Endothelial cell of umbilical vein (primary cell): Measurements from ENCODE around the gene GSN. TPM values are rescaled to one million over a fixed set of nuclear protein-coding genes. Genes with fewer than 3 reads are reported as not detected.

Source experiments
- BruUV-seq: library from RNA; stranded (reverse); fragments of 400-500 nt; replicated peaks from 2 replicates; lab custom pipeline; 2021; lab: Mats Ljungman, UMichigan
- CTCF ChIA-PET: fragments of 300-600, 350-600 bp; sonication (Branson Sonifier 250); formaldehyde crosslinking; loops from one replicate; lab custom pipeline; 2021; ENCODE audit warnings: antibody characterized with exemption, inconsistent platforms; lab: Charles Lee
- POLR2A ChIA-PET: fragments of 300-600, 350-600 bp; sonication (Branson Sonifier 250); formaldehyde crosslinking; loops from one replicate; lab custom pipeline; 2021; ENCODE audit warnings: antibody characterized with exemption, inconsistent platforms; lab: Charles Lee
- DNase-seq: peaks from one replicate; pipeline ENCODE4 v3.0.0-alpha.2; 2011; ENCODE audit warnings: low read depth, low spot score
- FAIRE-seq: peaks from 2 replicates; lab custom pipeline; 2011; peaks lifted over from hg19 to GRCh38; lab: Jason Lieb, UNC
- H2AFZ ChIP-seq: 2 replicates; pipeline ENCODE4 v1.6.0; 2012; ENCODE audit warnings: low read depth, low read length, control low read depth, inconsistent platforms
- H3K27ac ChIP-seq: 2 replicates; pipeline ENCODE4 v1.5.1; 2011; ENCODE audit warnings: low read depth, mild to moderate bottlenecking, control low read depth, low read length, moderate library complexity; ENCODE audit not compliant: insufficient read depth
- H3K27me3 ChIP-seq, 2 experiments: 2 replicates each; pipeline versions ENCODE4 v1.6.0 to v1.6.1; 2011; ENCODE audit warnings: low read length in 2 of 2, mixed read lengths in 1 of 2; ENCODE audit not compliant: control insufficient read depth in 2 of 2, insufficient read depth in 2 of 2
- H3K36me3 ChIP-seq, 2 experiments: 2 replicates in 1 of 2; 3 replicates in 1 of 2; pipeline ENCODE4 v1.5.1; 2011; ENCODE audit warnings: low read length in 2 of 2, mild to moderate bottlenecking in 1 of 2, moderate library complexity in 1 of 2; ENCODE audit not compliant: control insufficient read depth in 2 of 2, insufficient read depth in 2 of 2; ENCODE audit errors: extremely low read depth in 1 of 2
- H3K4me1 ChIP-seq: 3 replicates; pipeline ENCODE4 v1.5.1; 2011; ENCODE audit warnings: mild to moderate bottlenecking, low read length; ENCODE audit not compliant: control insufficient read depth, insufficient read depth; ENCODE audit errors: extremely low read depth
- H3K4me2 ChIP-seq: 2 replicates; pipeline ENCODE4 v1.6.1; 2011; ENCODE audit warnings: low read length, control low read depth, mixed read lengths; ENCODE audit not compliant: insufficient read depth
- H3K4me3 ChIP-seq, 3 experiments: fragments of 200-600 bp in 1 of 3; sonication (generic), shearing (Covaris generic) in 1 of 3; replicated peaks in 1 of 3; 2 replicates each; pipeline ENCODE4 v1.5.1; 2011 to 2016; ENCODE audit warnings: control low read depth in 3 of 3, low read length in 3 of 3, mild to moderate bottlenecking in 2 of 3, inconsistent platforms in 1 of 3, low read depth in 1 of 3, moderate library complexity in 1 of 3; ENCODE audit not compliant: insufficient read depth in 1 of 3
- H3K79me2 ChIP-seq: 2 replicates; pipeline ENCODE4 v1.6.0; 2012; ENCODE audit warnings: low read length, inconsistent platforms; ENCODE audit not compliant: control insufficient read depth, insufficient read depth
- H3K9ac ChIP-seq: replicated peaks from 2 replicates; pipeline ENCODE3; 2011; ENCODE audit warnings: low read length, control low read depth; ENCODE audit not compliant: insufficient read depth; ENCODE audit errors: extremely low read depth
- H3K9me1 ChIP-seq: replicated peaks from 3 replicates; pipeline ENCODE4 v1.6.0; 2011; ENCODE audit warnings: mild to moderate bottlenecking, low read length; ENCODE audit not compliant: control insufficient read depth, insufficient read depth; ENCODE audit errors: extremely low read depth
- H3K9me3 ChIP-seq: replicated peaks from 2 replicates; pipeline ENCODE4 v1.5.1; 2012; ENCODE audit warnings: low read length, inconsistent platforms; ENCODE audit not compliant: control insufficient read depth, insufficient read depth
- H4K20me1 ChIP-seq: replicated peaks from 2 replicates; pipeline ENCODE3; 2011; ENCODE audit warnings: mild to moderate bottlenecking, low read length; ENCODE audit not compliant: control insufficient read depth, insufficient read depth; ENCODE audit errors: extremely low read depth
- EZH2 ChIP-seq: IDR thresholded peaks from 2 replicates; pipeline ENCODE4 v1.6.1; 2012; ENCODE audit warnings: borderline replicate concordance, low read depth, mild to moderate bottlenecking, moderate library complexity, low read length, inconsistent platforms; ENCODE audit not compliant: severe bottlenecking
- FOS ChIP-seq: IDR thresholded peaks from 2 replicates; pipeline ENCODE4 v1.6.1; 2011; ENCODE audit warnings: mild to moderate bottlenecking, low read length, moderate library complexity, borderline replicate concordance; ENCODE audit not compliant: insufficient read depth
- GATA2 ChIP-seq: IDR thresholded peaks from 2 replicates; pipeline ENCODE4 v1.7.0; 2011; ENCODE audit warnings: low read depth, mild to moderate bottlenecking, moderate library complexity, mixed read lengths, low read length; ENCODE audit not compliant: insufficient read length, insufficient read depth
- JUN ChIP-seq: IDR thresholded peaks from 2 replicates; pipeline ENCODE4 v1.6.1; 2011; ENCODE audit warnings: borderline replicate concordance, low read depth; ENCODE audit not compliant: insufficient read length, insufficient read depth
- MYC ChIP-seq: IDR thresholded peaks from one replicate; pipeline ENCODE4 v1.6.1; 2011; ENCODE audit warnings: mild to moderate bottlenecking, low read depth, low read length
- POLR2A ChIP-seq: IDR thresholded peaks from 2 replicates; pipeline ENCODE4 v1.6.1; 2012; ENCODE audit warnings: low read depth, mild to moderate bottlenecking, control low read depth, low read length
- POLR2AphosphoS5 ChIP-seq: IDR thresholded peaks from 2 replicates; pipeline ENCODE4 v1.6.1; 2012; ENCODE audit warnings: low read depth, mild to moderate bottlenecking, control low read depth, low read length, moderate library complexity; ENCODE audit not compliant: insufficient read depth
- dilution Hi-C: fragments of 300-500 bp; cut with MboI; formaldehyde crosslinking; loops from one replicate; pipeline ENCODE4 v1.15.0; 2019; ENCODE audit warnings: low sequenced_read_pairs; ENCODE audit not compliant: extremely low pct_ligation_motif_present
- intact Hi-C: fragments of 100-400 bp; cut with micrococcal nuclease; formaldehyde crosslinking; loops from one replicate; pipeline ENCODE4 v1.10.0; 2022
- polyA plus RNA-seq, 4 experiments: library from polyadenylated mRNA; depleted of rRNA in 3 of 4; stranded (reverse) in 3 of 4; unstranded in 1 of 4; fragments of >200 nt; gene quantifications; 2 replicates each; pipeline versions ENCODE4 v1.2.1 to v1.2.3, GENCODE V29; 2011 to 2012; ENCODE audit warnings: missing spikeins in 1 of 4
- total RNA-seq: library from RNA; stranded (reverse); gene quantifications from 2 replicates; pipeline ENCODE4 v1.2.3, GENCODE V29; 2021
- TF ChIP-seq, protein P1 (sequence below), 2 donors: IDR thresholded peaks; 1 replicate in 1 of 2; 2 replicates in 1 of 2; pipeline ENCODE4 v1.5.1; 2011; ENCODE audit warnings: low read length in 2 of 2, mild to moderate bottlenecking in 2 of 2, moderate library complexity in 2 of 2, control low read depth in 1 of 2, inconsistent platforms in 1 of 2, low read depth in 1 of 2; ENCODE audit not compliant: insufficient read depth in 1 of 2; ENCODE audit errors: extremely low read depth in 1 of 2
- TF ChIP-seq, protein P2 (sequence below): IDR thresholded peaks from 2 replicates; pipeline ENCODE4 v1.6.1; 2011; ENCODE audit not compliant: insufficient read depth, insufficient read length

GSN gene
- total and polyA plus RNA-seq, 2 donors (not counting 3 experiments of a cell fraction or from before 2014, with no cell fraction given) = 130 to 232 TPM

DNA sequence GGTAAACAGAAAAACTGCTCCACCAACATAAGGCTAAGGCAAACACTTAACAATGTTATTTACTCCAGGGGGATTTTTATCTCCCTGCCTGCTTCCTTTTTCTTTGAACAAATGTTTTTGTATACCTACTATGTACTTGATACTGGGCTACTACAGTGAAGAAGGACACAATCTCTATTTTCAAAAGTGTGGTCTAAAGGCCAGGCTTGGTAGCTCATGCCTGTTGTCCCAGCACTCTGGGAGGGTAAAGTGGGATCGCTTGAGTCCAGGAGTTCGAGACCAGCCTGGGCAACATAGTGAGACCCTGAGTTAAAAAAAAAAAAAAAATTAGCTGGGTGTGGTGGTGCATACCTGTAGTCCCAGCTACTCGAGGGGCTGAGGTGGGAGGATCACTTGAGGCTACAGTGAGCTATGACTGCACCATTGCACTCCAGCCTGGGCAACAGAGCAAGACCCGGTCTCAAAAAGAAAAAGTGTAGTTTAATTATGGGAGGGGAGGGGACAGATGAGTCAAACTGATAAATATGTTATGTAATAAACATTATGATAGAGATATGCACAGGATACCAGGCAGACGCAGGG, 98.7 kb downstream of the GSN start:
- H3K36me3 ChIP-seq = peaks cover 0 to 2% of the 10 kb centered on the region in 2 experiments
- H3K9me3 ChIP-seq = no peaks in the 10 kb centered on the region
- H2AFZ ChIP-seq = no peak overlapping the region
- H3K27me3 ChIP-seq = no peaks in the 10 kb centered on the region
- CTCF ChIA-PET = interaction anchor here (1.4 to 2.2 kb wide), 2 partner anchors 9 kb away, joined by 7 to 8 read pairs; no protein-coding TSS in a partner anchor
- peaks cover 67% of the 10 kb centered on the region for H3K79me2 ChIP-seq
- TF ChIP-seq POLR2A = no peak
- peak; percentile 14 for TF ChIP-seq GATA2
- no peak overlapping the region for H3K27ac ChIP-seq
- H4K20me1 ChIP-seq = no peaks in the 10 kb centered on the region
- no TSS peak for BruUV-seq
- peak overlapping the region; percentile 98 for H3K4me2 ChIP-seq
- no peak overlapping the region for H3K4me3 ChIP-seq
- FAIRE-seq (no peak), DNase-seq (no peak)
- H3K9ac ChIP-seq = no peak overlapping the region
- dilution Hi-C loops (no loop called here), intact Hi-C loops (no loop called here)
- no peaks in the 10 kb centered on the region for H3K9me1 ChIP-seq
- peaks cover 73% of the 10 kb centered on the region for H3K4me1 ChIP-seq
- POLR2A ChIA-PET = no interaction called here

DNA sequence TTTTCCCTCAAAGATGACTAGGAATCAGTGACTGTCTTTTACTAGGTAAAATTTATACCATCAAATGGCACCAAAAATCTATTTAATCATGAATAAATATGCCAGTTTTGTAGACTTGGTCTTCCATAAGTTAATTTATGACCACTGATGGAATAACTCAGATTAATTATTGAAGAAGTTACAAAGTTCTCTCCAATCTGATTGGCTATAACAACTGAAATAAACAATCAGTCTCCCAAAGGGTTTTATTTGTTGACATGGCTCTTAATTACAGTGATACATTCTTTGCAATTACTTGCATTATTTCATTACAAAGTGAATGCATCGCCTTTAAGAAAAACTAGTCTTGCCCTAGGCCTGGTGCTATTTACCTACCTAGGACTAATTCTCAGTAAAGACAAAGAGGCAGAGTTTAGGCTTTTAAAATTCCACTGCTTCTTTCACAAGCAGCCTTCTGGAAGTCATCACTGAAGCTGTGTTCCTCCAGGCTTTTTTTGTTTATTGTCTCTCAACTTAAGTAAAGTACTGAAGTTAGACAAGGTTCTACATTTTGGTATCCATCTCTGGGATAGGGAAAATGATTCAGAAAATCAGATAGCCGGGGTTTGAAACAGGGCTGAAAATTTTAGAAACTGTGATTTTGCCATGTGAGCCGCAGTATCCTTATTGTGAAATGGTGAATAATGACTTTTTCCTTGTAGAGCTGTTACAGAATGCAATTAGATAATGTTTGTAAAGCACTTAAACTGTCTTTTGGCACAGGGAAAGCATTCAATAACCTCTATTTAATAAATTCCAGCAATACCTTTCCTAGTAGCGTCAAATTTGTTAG, 99.6 kb downstream of the GSN start:
- Histone ChIP-seq H3K9me1 (no peaks in the 10 kb centered on the region), H3K36me3 (peaks cover 0 to 2% of the 10 kb centered on the region in 2 experiments), H3K27me3 (no peaks in the 10 kb centered on the region), H3K4me2 (peak overlapping the region; percentile 98), H4K20me1 (no peaks in the 10 kb centered on the region), H3K9ac (peak overlapping the region; percentile 96), H3K9me3 (no peaks in the 10 kb centered on the region), H3K4me3 (peak overlapping the region; percentile 2 to 88 (median 78)), H2AFZ (no peak overlapping the region), H3K79me2 (peaks cover 59% of the 10 kb centered on the region), H3K4me1 (peaks cover 65% of the 10 kb centered on the region), H3K27ac (peak overlapping the region; percentile 93)
- ChIA-PET CTCF (interaction anchor here (1.2 to 2.2 kb wide), 3 partner anchors 9 to 20 kb away, joined by 3 to 8 read pairs (median 7); no protein-coding TSS in a partner anchor), POLR2A (interaction anchor here (1.0 kb wide), 1 partner anchor 14 kb away, joined by 3 read pairs; no protein-coding TSS in a partner anchor)
- FAIRE-seq (no peak), DNase-seq (peak; percentile 40)
- dilution Hi-C loops (no loop called here), intact Hi-C loops (no loop called here)
- no peak for TF ChIP-seq MYC
- TF ChIP-seq, protein P1, sequence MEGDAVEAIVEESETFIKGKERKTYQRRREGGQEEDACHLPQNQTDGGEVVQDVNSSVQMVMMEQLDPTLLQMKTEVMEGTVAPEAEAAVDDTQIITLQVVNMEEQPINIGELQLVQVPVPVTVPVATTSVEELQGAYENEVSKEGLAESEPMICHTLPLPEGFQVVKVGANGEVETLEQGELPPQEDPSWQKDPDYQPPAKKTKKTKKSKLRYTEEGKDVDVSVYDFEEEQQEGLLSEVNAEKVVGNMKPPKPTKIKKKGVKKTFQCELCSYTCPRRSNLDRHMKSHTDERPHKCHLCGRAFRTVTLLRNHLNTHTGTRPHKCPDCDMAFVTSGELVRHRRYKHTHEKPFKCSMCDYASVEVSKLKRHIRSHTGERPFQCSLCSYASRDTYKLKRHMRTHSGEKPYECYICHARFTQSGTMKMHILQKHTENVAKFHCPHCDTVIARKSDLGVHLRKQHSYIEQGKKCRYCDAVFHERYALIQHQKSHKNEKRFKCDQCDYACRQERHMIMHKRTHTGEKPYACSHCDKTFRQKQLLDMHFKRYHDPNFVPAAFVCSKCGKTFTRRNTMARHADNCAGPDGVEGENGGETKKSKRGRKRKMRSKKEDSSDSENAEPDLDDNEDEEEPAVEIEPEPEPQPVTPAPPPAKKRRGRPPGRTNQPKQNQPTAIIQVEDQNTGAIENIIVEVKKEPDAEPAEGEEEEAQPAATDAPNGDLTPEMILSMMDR (IDR thresholded peaks at IDR 0.05; ENCODE audit: extremely low read depth in 1 of 2, insufficient read depth in 1 of 2, low read depth in 1 of 2, low read length in 2 of 2) = no peak
- no peak for TF ChIP-seq EZH2
- no peak for TF ChIP-seq POLR2A
- TF ChIP-seq JUN = no peak
- no peak for TF ChIP-seq FOS
- TF ChIP-seq GATA2 = no peak
- TF ChIP-seq POLR2AphosphoS5 = no peak
- TF ChIP-seq, protein P2, sequence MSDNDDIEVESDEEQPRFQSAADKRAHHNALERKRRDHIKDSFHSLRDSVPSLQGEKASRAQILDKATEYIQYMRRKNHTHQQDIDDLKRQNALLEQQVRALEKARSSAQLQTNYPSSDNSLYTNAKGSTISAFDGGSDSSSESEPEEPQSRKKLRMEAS = no peak
- no TSS peak for BruUV-seq
